Kidney epithelial cell (primary cell): Measurements from ENCODE around the gene C10orf67. TPM values are rescaled to one million over a fixed set of nuclear protein-coding genes. Genes with fewer than 3 reads are reported as not detected.

ENCODE experiments used
- DNase-seq: peaks from one replicate; pipeline ENCODE4 v3.0.0-alpha.2; 2010; ENCODE audit warnings: low read depth
- H3K27me3 ChIP-seq: 2 replicates; pipeline ENCODE4 v1.6.0; 2011; ENCODE audit warnings: low read length; ENCODE audit not compliant: control insufficient read depth, insufficient read depth
- H3K36me3 ChIP-seq: 2 replicates; pipeline ENCODE4 v1.5.1; 2011; ENCODE audit warnings: low read length; ENCODE audit not compliant: control insufficient read depth, insufficient read depth
- H3K4me3 ChIP-seq: 2 replicates; pipeline ENCODE4 v1.5.1; 2011; ENCODE audit warnings: low read depth, mild to moderate bottlenecking, control low read depth, low read length
- total RNA-seq: library from RNA; depleted of rRNA; stranded (reverse); fragments of >200 nt; gene quantifications from 2 replicates; pipeline ENCODE4 v1.2.3, GENCODE V29; 2015
- TF ChIP-seq, protein P1 (sequence below): IDR thresholded peaks from 2 replicates; pipeline ENCODE4 v1.5.1; 2011; ENCODE audit warnings: mild to moderate bottlenecking, moderate library complexity, low read length, control low read depth, inconsistent platforms; ENCODE audit not compliant: insufficient read depth, poor library complexity, severe bottlenecking

Gene C10orf67
- total RNA-seq, 1 donor from 2014 or later: not detected

DNA sequence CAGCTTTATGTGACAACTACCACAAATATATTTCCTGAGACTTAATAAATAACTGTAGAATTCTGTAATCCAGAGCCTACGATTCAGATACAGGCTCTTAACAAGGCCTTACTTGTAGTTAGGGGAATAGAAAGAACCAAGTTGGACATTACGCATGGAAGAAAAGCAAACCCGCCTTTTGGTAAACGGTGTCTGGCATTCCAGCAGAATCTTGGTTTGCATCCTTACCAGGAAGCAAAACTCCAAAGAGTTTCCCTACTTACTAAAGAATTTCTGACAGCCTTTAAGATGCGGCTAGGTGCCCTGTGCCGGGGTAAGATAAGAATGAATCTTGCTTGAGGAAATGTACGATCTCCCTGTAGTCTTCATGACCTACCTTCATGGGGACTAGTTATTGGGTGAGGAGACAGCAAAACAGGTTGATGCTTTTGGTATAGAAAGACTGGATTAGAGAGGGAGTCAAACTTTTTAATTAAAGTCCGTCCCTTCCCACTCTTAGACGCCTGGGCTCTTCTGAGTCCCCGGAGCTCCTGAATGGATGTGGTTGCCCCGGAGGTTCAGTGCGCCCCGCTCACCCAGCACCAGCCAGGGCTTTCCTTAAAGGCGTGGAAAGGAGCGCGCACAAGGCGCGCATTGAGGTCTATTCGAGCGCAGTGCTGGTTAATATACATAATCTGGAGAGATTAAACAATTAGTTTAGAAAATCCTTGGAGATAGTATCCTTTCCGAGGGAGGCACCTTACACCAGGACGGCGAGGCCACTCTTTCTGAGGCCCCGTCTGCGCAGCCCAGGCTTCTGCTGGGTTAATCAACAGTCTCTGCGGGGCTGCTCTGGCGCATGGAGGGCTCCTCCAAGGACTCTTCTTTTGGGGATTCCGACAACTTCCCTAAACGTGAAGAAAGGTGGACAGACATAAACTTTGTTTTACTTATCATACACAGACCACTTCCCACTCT lies 140.9 kb downstream of the C10orf67 start:
- TF ChIP-seq, protein P1, sequence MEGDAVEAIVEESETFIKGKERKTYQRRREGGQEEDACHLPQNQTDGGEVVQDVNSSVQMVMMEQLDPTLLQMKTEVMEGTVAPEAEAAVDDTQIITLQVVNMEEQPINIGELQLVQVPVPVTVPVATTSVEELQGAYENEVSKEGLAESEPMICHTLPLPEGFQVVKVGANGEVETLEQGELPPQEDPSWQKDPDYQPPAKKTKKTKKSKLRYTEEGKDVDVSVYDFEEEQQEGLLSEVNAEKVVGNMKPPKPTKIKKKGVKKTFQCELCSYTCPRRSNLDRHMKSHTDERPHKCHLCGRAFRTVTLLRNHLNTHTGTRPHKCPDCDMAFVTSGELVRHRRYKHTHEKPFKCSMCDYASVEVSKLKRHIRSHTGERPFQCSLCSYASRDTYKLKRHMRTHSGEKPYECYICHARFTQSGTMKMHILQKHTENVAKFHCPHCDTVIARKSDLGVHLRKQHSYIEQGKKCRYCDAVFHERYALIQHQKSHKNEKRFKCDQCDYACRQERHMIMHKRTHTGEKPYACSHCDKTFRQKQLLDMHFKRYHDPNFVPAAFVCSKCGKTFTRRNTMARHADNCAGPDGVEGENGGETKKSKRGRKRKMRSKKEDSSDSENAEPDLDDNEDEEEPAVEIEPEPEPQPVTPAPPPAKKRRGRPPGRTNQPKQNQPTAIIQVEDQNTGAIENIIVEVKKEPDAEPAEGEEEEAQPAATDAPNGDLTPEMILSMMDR: no peak
- Histone ChIP-seq H3K4me3 (no peak overlapping the region), H3K27me3 (peaks cover 44% of the 10 kb centered on the region), H3K36me3 (no peaks in the 10 kb centered on the region)
- no peak for DNase-seq

DNA sequence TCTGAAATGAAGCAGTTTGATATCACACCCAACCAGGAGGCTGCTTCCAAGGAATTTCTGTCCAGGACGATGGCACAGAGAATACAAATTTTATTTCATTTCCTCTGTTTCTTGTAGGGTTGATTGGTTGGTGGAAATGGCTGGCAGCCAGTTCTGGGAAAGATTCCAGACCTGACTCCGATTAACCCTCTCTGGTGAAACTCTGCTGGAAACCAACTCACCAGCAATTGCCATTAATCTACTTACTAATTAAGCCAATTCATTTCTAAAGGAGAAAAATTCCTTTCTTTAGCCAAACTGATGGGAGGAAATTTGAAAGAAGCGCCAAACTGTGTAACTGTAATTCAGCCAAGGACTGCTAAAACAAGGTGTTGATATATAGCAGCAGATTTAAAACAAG lies 141.8 kb downstream of the C10orf67 start:
- Histone ChIP-seq H3K36me3 (no peaks in the 10 kb centered on the region), H3K27me3 (peaks cover 51% of the 10 kb centered on the region), H3K4me3 (no peak overlapping the region)
- TF ChIP-seq, protein P1: no peak
- no peak for DNase-seq

DNA sequence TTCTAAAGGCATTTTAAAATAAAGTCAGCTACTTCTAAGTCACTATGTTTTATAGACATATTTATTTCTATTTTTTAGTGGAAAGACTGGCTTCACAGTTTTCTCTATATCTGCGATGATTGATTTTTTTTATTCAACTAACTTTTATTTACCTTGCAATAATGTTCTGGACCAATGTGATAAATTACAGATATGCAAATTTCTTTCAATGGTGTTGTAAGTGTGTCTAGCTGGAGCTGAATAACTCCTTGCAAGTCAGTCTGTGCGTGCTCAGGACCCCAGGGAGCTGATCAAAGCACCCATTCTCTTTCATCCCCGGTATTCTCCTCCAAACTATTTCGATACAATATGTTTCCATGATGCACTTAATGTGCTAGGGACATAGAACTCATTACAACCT lies 142.8 kb downstream of the C10orf67 start:
- Histone ChIP-seq H3K4me3 (no peak overlapping the region), H3K36me3 (no peaks in the 10 kb centered on the region), H3K27me3 (peaks cover 60% of the 10 kb centered on the region)
- DNase-seq: no peak
- TF ChIP-seq, protein P1: no peak

DNA sequence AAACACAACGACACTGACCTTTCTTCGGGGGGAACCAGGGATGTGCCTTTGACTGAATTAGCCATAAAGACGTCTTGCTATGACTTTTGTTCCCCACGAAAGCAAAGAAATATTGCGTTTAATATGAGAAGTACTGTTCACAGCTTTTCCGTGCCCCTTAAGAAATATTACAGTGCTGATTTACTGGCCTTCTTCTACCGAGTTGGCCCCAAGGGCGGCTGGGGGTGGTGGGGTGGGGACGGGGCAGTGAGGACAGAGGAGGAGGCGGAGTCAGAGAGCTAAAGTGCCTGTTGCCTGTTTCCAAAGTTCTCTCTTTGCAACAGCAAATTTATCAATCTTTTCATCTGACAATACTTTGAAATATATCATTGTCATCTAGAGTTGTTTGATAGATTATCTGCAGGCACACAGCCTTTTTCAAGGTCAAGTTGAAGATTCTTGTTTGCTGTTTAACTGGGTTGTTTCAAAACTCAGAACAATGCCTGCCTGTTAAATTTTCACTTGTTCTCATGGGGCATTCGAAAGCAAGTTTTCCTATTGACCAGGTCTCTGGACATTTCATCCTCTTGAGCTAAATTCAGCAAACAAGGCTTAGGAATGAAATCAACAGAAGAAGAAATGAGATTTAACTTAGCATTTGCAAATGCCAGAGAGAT lies 143.5 kb downstream of the C10orf67 start:
- peaks cover 67% of the 10 kb centered on the region for H3K27me3 ChIP-seq
- no peaks in the 10 kb centered on the region for H3K36me3 ChIP-seq
- no peak overlapping the region for H3K4me3 ChIP-seq
- TF ChIP-seq, protein P1: no peak
- no peak for DNase-seq

DNA sequence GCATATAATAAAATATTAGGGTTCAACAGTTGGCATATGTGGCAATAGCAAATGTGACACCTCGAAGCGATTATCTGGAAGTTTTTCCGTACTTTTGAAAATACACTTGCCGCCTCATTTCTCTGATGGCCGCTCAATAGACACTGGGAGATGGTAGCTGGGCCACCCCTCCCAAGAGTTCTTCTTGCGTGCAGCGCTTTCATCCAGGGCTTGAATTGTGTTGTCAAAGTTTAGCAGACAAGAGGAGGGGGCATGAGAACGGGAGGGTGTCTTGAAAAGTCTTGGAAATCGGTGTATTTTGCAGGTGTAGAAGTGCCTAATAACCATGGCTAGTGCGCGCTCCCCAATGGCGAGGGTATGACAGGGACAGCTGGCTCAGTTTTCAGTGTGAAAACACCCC lies 144.0 kb downstream of the C10orf67 start:
- no peak overlapping the region for H3K4me3 ChIP-seq
- peaks cover 72% of the 10 kb centered on the region for H3K27me3 ChIP-seq
- H3K36me3 ChIP-seq: no peaks in the 10 kb centered on the region
- TF ChIP-seq, protein P1: no peak
- no peak for DNase-seq
